Colonic mucosa (tissue), 4 donors: ENCODE measurements around the gene APOA1. TPM values are rescaled to one million over a fixed set of nuclear protein-coding genes. Genes with fewer than 3 reads are reported as not detected.

Experiments
- DNase-seq: peaks from one replicate; pipeline ENCODE4 v3.0.0-alpha.2; 2020
- H3K27ac ChIP-seq: fragments of 200-600 bp; one replicate; pipeline ENCODE4 v1.8.0; 2021
- H3K27me3 ChIP-seq: fragments of 200-600 bp; one replicate; pipeline ENCODE4 v1.8.0; 2021
- H3K36me3 ChIP-seq: fragments of 200-600 bp; one replicate; pipeline ENCODE4 v1.8.0; 2021
- H3K4me1 ChIP-seq: fragments of 200-600 bp; one replicate; pipeline ENCODE4 v1.8.0; 2021; ENCODE audit warnings: mild to moderate bottlenecking
- H3K4me3 ChIP-seq: fragments of 200-600 bp; one replicate; pipeline ENCODE4 v1.8.0; 2021
- H3K9ac ChIP-seq, 2 donors: one replicate each; pipeline ENCODE4 v1.7.0; 2013; ENCODE audit warnings: control low read depth in 2 of 2, low read depth in 2 of 2, low read length in 2 of 2
- H3K9me3 ChIP-seq: fragments of 200-600 bp; one replicate; pipeline ENCODE4 v1.8.0; 2021
- CTCF ChIP-seq: fragments of 200-600 bp; IDR thresholded peaks from one replicate; pipeline ENCODE4 v1.8.0; 2022; ENCODE audit warnings: antibody characterized with exemption, mild to moderate bottlenecking
- intact Hi-C: fragments of 100-400 bp; cut with DNase I; formaldehyde crosslinking; loops from one replicate; pipeline ENCODE4 v1.14.1; 2022
- total RNA-seq, 2 donors: library from RNA; stranded (reverse); fragmentation: NEBNext Ultra II Directional in 1 of 2; extraction: Animal tissue kit (Norgen Biotek cat#: 25700) in 1 of 2; gene quantifications; one replicate each; pipeline ENCODE4 v1.2.1, GENCODE V29; 2021
- donor health status: healthy.
- donor health status: DM: no; HTN: no; CAD: no.
- donor health status: DM: no; HTN: no; CAD: no.

The APOA1 gene
- total RNA-seq, 2 donors from 2014 or later, result 0.53 to 6.6 TPM

DNA sequence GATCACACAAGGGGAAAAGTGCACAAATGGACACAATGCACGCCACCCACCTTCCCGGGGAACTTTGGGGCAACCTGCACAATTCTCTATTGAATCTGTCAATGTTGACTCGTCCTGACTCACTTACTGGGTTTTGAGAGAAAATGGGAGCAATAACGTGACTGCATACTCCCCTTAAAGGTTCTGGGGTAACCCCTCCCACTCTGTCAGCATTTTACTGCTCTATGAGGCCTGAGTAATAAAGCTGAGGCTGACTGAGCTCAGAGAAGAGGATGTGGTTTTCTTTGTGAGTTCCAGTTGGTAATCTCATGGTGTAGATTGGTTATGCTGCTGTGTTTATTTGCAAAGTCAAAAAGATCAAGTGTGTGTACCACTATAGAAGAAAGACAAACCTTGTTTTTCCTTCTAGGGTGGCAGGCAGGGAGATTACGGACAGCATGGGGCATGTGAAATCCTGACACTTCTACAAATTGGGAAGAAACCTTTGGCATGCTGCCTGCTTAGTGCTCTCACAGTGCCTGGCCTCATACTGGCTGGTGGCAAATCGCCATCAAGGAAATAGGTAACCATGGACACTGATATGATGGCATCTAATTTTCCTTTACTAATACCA, 16.1 kb upstream of the APOA1 start:
- no peak overlapping the region for H3K4me3 ChIP-seq

GRCh38 chr11:116852261-116853031, 15.0 kb upstream of the APOA1 start:
- H3K4me3 ChIP-seq, result no peak overlapping the region
- intact Hi-C loops, result no loop called here
- H3K9me3 ChIP-seq, result no peaks in the 10 kb centered on the region
- peak overlapping the region in 1 of 2 donors; percentile 72 for H3K9ac ChIP-seq
- no peaks in the 10 kb centered on the region for H3K27me3 ChIP-seq
- H3K4me1 ChIP-seq, result peaks cover 23% of the 10 kb centered on the region
- H3K36me3 ChIP-seq, result no peaks in the 10 kb centered on the region
- no peak for TF ChIP-seq CTCF
- peak overlapping the region; percentile 76 for H3K27ac ChIP-seq
- peak; percentile 54 for DNase-seq

More for the DNA sequence above, 16.1 kb upstream of the APOA1 start:
- H3K9me3 ChIP-seq, result no peaks in the 10 kb centered on the region
- H3K4me1 ChIP-seq, result peaks cover 23% of the 10 kb centered on the region
- no peaks in the 10 kb centered on the region for H3K27me3 ChIP-seq
- H3K27ac ChIP-seq, result peak overlapping the region; percentile 76
- peaks cover 4% of the 10 kb centered on the region for H3K36me3 ChIP-seq
- no peak for TF ChIP-seq CTCF
- intact Hi-C loops, result no loop called here
- H3K9ac ChIP-seq, result peak overlapping the region in 1 of 2 donors; percentile 72
- DNase-seq, result peak; percentile 66

DNA sequence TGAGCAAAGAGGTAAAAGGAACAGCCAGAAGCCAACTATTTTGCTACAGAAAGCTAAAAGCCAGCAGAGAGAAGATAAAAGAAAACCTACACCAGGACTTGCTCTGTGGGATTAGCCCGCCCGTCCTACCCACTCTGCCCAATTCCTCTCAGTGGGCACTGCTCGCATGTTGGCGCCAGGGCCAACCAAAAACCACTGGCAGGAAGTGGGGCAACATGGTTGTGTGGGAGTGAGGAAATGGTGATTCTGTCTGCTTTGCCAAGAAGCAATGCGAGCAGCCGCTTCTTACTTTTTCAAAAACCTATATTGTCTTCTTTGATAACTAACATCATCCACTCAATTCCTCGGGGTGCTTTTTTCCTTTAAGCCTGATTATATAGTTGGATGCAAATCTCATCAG, 14.2 kb upstream of the APOA1 start:
- H3K9ac ChIP-seq, result no peak overlapping the region
- no peaks in the 10 kb centered on the region for H3K27me3 ChIP-seq
- H3K27ac ChIP-seq, result peak overlapping the region; percentile 76
- TF ChIP-seq CTCF, result no peak
- H3K9me3 ChIP-seq, result no peaks in the 10 kb centered on the region
- intact Hi-C loops, result no loop called here
- H3K4me1 ChIP-seq, result peaks cover 23% of the 10 kb centered on the region
- H3K4me3 ChIP-seq, result no peak overlapping the region
- DNase-seq, result no peak
- peaks cover 7% of the 10 kb centered on the region for H3K36me3 ChIP-seq

DNA sequence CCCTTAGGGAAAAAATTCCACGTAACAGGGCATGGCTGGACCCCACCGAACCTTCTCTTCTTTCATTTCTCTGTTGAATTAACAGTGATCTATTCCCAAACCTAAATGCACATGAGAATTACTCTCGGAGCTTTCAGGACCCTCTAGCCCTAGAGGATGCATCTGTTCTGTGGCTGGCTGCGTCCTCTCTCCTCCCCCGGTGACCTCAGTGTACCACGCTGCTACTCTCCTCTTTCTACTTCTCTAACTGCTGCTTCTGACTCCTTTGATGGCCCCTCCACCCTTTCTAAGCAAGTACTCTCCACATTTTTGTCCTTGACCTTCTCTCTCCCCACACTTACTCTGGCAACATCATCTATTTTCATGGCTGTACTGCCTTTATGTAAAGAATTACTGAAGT, 12.1 kb upstream of the APOA1 start:
- peaks cover 7% of the 10 kb centered on the region for H3K36me3 ChIP-seq

GRCh38 chr11:116849060-116849459, 11.6 kb upstream of the APOA1 start:
- Histone ChIP-seq H3K4me3 (no peak overlapping the region), H3K36me3 (peaks cover 7% of the 10 kb centered on the region), H3K27ac (no peak overlapping the region), H3K9me3 (no peaks in the 10 kb centered on the region), H3K9ac (no peak overlapping the region), H3K4me1 (peaks cover 19% of the 10 kb centered on the region), H3K27me3 (no peaks in the 10 kb centered on the region)
- DNase-seq, result no peak
- no peak for TF ChIP-seq CTCF
- intact Hi-C loops, result no loop called here

More for the DNA sequence above, 12.1 kb upstream of the APOA1 start:
- no peaks in the 10 kb centered on the region for H3K27me3 ChIP-seq
- H3K9ac ChIP-seq, result no peak overlapping the region
- no peak overlapping the region for H3K27ac ChIP-seq
- intact Hi-C loops, result no loop called here
- no peak for DNase-seq
- peaks cover 23% of the 10 kb centered on the region for H3K4me1 ChIP-seq
- no peak overlapping the region for H3K4me3 ChIP-seq
- no peaks in the 10 kb centered on the region for H3K9me3 ChIP-seq
- no peak for TF ChIP-seq CTCF
